Retinal pigment epithelial cell (primary cell): ENCODE results near the gene NOTCH2.

Source experiments
- DNase-seq: peaks from one replicate; pipeline ENCODE4 v3.0.0-alpha.2; 2010; ENCODE audit warnings: low read depth
- H3K4me3 ChIP-seq: 2 replicates; pipeline ENCODE4 v1.5.1; 2011; ENCODE audit warnings: mild to moderate bottlenecking, low read length, control low read depth, moderate library complexity
- CTCF ChIP-seq: conservative IDR thresholded peaks from 2 replicates; pipeline ENCODE4 v1.5.1; 2011; ENCODE audit warnings: low read depth, low read length, control low read depth, inconsistent platforms

The NOTCH2 gene

GRCh38 chr1:119964673-119965363 is 104.6 kb downstream of the NOTCH2 start:
- no peak overlapping the region for H3K4me3 ChIP-seq

GRCh38 chr1:119962296-119962968 is 107.0 kb downstream of the NOTCH2 start:
- no peak overlapping the region for H3K4me3 ChIP-seq
- no peak for TF ChIP-seq CTCF
- DNase-seq = no peak

More at GRCh38 chr1:119964673-119965363, 104.6 kb downstream of the NOTCH2 start:
- no peak for TF ChIP-seq CTCF
- DNase-seq = no peak

- no peak for TF ChIP-seq CTCF
- DNase-seq = no peak
- H3K4me3 ChIP-seq = no peak overlapping the region
These were observed 109.0 kb downstream of the NOTCH2 start for GRCh38 chr1:119960501-119960900.

- H3K4me3 ChIP-seq = no peak overlapping the region
- DNase-seq = no peak
- TF ChIP-seq CTCF = no peak
These were observed 109.9 kb downstream of the NOTCH2 start for GRCh38 chr1:119959268-119960220.

GRCh38 chr1:119958223-119958622 is 111.2 kb downstream of the NOTCH2 start:
- TF ChIP-seq CTCF = no peak

GRCh38 chr1:119956306-119956705 is 113.2 kb downstream of the NOTCH2 start:
- TF ChIP-seq CTCF = no peak

More at GRCh38 chr1:119958223-119958622, 111.2 kb downstream of the NOTCH2 start:
- no peak overlapping the region for H3K4me3 ChIP-seq
- DNase-seq = no peak

More at GRCh38 chr1:119956306-119956705, 113.2 kb downstream of the NOTCH2 start:
- H3K4me3 ChIP-seq = no peak overlapping the region
- DNase-seq = no peak
